ENCODE results near the gene GDI1.

GRCh38 chrX:154439841-154440240, 2.9 kb downstream of the GDI1 start:
- no peak for TF ChIP-seq CTCF (IDR thresholded peaks at IDR 0.05)
- TF ChIP-seq EZH2phosphoT487 (IDR thresholded peaks at IDR 0.05; ENCODE audit: borderline replicate concordance, low read depth): no peak
- no peak for TF ChIP-seq RXRA (IDR thresholded peaks at IDR 0.05; ENCODE audit: borderline replicate concordance, low read depth)
- no peak for TF ChIP-seq POLR2AphosphoS5 (IDR thresholded peaks at IDR 0.05; ENCODE audit: low read depth, low read length)
- TF ChIP-seq NRF1 (IDR thresholded peaks at IDR 0.05; ENCODE audit: low read depth, low read length): no peak
- no peak for TF ChIP-seq RAD21 (IDR thresholded peaks at IDR 0.05; ENCODE audit: low read length)
- TF ChIP-seq, protein P1, sequence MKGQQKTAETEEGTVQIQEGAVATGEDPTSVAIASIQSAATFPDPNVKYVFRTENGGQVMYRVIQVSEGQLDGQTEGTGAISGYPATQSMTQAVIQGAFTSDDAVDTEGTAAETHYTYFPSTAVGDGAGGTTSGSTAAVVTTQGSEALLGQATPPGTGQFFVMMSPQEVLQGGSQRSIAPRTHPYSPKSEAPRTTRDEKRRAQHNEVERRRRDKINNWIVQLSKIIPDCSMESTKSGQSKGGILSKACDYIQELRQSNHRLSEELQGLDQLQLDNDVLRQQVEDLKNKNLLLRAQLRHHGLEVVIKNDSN (IDR thresholded peaks at IDR 0.05; ENCODE audit: borderline replicate concordance, low read depth): no peak
- no peak for TF ChIP-seq YY1 (IDR thresholded peaks at IDR 0.05; ENCODE audit: low read depth)
- no peak for TF ChIP-seq MAX (IDR thresholded peaks at IDR 0.05; ENCODE audit: low read depth)
- TF ChIP-seq RFX5 (IDR thresholded peaks at IDR 0.05; ENCODE audit: low read length): no peak
